Smooth muscle cell of the brain vasculature (primary cell): ENCODE measurements around the gene BTBD17.

Source experiments
- DNase-seq: peaks from one replicate; pipeline ENCODE4 v3.0.0-alpha.2; 2012; ENCODE audit warnings: low read depth, low spot score

Gene BTBD17

DNA sequence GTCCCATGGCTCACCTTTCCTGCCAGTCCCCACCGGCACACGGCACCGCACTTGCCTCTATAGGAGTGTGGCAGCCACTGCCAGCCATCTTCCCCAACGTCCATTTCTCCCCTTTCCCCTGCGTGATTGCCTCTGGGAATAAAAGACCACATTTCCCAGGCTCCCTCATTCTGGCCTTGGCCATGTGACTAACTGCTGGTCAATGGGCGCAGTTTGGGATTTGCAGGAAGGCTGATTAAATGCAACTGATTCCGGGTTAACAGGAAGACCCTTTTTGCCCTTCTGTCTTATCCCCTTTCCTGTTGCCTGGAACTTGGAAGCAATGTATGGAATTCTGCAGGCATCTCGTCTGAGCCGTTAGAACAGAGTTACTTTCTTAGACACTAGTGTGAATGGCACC, 3.0 kb downstream of the BTBD17 start:
- DNase-seq, result no peak

DNA sequence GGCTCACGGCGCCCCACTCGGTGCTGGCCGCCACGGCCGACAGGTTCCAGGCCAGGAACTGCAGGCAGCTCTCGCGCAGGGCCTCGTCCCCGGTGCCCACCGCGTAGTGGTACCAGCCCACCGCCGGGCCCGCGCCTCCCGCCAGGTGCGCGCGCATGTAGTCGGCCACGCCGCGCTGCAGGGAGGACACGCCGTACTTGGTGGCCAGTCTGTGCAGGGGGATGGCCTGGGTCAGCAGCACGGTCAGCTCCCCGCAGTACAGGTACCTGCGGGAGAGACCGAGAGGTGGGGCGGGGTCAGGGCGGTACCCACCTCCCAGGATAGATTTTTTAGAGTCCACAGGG, 4.2 kb downstream of the BTBD17 start:
- no peak for DNase-seq

DNA sequence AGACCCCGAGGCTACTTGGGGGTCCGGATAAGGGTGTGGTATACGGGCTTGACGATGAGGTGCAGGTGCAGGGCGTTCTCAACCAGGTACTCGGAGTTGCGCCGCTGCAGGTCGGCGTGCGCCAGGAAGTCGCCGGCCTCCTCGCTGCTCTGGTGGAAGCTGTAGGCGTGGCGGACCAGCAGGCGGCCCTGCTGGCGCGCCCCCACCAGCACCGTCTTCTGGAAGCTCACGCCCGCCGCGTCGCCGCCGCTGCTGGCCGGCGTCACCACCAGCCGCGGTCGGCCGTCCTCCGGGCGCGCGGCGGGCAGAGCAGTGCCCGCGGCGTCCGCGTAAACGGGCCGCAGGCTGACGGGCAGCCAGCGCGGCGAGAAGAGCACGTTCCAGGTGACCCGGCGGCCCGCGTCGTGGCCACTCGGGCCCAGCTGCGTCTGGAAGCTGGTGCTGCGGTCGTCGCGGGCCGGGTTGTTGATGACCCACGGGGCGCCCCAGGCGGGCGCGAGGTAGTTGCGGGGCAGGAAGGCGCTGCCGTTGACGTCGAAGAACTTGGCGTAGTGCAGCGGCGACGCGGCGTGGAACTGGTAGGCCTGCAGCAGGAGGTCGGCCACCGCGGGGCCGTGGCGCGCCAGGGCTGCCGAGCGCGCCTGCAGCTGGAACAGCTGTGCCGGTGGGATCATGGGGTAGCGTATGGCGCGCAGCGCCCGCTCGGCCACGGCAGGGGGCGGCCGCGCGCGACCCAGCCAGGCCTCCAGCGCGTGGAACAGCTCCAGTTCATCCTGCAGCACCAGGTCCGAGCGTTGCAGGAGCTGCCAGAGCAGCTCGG, 4.8 kb downstream of the BTBD17 start:
- no peak for DNase-seq

DNA sequence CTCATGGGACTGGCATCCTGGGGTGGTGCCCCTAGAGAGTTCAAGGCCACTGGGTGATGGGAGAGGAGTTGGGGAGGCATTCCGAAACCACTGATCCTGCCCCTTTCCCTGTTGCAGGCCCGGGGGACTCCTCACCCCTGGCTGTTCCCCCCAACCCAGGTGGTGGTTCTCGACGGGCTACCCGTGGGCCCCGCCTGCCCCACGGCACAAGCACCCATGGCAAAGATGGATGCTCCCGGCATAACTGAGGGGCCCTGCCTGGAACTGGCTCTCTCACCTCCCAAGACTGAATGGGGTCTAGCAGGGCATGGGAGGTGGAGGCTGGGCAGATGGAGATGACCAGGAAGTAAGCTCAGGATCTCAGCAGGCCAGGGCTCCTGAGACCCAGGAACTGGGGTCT, 6.6 kb downstream of the BTBD17 start:
- no peak for DNase-seq

DNA sequence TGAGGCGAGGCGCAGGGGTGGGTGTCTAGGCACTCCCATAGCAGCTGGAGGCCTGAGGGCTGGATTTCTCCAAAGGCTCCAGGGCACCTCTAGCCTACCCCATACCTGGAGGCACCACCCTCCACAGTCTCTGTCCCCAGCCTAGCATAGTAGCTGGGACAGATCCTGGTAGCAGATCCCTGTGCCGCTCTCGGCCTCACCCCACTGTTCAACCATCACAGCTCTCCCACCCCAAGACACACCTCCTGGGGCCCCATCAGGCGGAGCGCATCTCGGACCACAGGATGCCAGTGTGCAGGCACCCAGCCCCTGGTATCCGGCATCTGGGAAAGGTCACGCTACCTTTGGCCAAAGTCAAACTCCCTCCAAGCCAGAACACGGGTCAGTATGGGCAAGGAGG, 7.1 kb downstream of the BTBD17 start:
- no peak for DNase-seq

DNA sequence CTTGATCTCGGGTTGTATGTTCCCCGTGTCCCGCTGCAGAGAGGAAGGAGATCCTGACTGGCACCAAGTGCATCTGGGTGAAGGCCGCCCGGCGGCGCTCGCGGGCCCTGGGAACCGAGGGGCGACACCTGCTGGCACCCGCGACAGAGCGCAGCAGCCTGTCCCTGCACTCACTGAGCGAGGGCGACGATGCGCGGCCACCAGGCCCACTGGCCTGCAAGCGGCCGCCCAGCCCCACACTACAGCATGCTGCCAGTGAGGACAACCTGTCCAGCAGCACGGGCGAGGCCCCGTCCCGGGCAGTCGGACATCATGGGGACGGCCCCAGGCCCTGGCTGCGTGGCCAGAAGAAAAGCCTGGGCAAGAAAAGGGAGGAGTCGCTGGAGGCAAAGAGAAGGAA, 7.5 kb downstream of the BTBD17 start:
- DNase-seq, result no peak

DNA sequence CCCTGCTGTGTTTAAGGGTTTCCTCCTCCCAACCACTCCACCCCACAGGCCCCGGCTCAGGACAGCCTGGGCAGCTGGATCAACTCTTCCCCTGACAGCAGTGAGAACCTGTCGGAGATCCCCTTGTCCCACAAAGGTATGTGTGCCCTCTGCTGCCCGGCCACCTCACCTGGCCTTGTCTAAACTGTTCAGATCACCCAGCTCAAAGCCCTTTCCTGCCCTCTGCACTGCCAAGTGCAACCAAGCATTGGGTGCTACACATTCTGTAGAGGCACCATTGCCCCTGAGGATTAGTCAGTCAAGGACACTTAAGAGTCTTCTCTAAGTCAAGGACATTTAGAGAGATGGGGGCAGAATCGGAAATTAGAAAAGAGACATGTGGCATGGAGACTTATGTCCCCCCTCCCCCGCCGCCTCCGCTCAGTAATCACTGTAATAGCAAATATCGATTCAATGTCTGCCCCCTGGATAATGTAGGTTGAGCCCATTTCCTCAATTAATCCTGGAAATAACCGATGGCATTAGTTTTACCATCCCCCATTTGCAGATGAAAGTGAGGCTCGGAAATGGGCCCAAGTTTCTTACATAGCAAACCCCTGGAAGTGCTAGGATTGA, 8.1 kb downstream of the BTBD17 start:
- no peak for DNase-seq

DNA sequence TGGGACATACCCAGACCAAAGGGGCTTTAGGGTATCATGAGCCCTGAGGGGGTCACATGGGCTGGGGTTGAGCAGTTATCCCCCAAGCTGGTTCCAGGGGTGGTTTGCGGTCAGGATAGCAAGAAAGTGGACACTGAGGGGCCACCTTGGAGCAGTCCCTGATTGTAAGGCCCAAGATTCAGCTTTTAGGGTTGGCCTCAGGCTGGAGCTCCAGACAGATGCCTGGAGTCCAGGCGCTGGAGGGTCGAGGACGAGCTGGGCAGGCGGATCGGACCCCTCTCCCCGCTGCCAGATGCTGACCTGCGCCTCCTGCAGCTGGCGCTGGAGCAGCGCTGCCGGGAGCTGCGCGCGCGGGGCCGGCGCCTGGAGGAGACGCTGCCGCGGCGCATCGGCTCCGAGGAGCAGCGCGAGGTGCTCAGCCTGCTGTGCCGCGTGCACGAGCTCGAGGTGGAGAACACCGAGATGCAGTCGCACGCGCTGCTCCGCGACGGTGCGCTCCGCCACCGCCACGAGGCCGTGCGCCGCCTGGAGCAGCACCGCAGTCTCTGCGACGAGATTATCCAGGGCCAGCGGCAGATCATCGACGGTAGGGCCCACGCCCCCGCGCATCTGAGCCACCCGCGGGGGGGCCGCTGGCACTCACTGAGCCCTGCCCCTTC, 10.0 kb downstream of the BTBD17 start:
- DNase-seq, result no peak

DNA sequence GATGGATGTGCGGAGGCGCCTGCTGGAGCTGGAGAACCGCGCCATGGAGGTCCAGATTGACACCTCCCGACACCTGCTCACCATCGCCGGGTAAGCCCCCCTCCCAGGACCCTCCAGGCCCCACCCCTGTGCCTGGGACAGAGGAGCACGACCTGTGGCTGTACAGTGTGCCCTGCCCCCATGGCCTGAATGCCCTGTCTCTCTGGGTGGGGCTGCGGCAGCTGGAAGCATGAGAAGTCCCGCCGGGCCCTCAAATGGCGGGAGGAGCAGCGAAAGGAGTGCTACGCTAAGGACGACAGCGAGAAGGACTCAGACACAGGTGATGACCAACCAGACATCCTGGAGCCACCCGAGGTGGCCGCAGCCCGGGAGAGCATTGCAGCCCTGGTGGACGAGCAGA, 11.2 kb downstream of the BTBD17 start:
- DNase-seq, result no peak

DNA sequence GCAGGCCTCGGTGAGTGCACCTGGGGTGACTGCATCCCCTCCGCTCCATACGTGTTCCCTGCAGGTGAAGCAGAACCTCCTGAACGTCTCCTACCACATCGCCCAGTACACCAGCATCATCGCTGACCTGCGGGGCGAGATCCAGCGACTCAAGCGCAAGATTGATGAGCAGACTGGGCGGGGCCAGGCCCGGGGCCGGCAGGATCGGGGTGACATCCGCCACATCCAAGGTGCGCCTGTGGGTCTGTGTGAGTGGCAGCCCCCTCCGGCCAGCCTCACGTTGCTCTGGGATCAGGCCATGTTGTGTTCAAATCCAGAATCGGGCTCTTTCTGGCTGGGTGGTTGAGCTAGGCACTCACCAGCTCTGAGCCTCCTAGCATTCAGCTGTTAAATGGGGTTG, 12.5 kb downstream of the BTBD17 start:
- DNase-seq, result no peak

DNA sequence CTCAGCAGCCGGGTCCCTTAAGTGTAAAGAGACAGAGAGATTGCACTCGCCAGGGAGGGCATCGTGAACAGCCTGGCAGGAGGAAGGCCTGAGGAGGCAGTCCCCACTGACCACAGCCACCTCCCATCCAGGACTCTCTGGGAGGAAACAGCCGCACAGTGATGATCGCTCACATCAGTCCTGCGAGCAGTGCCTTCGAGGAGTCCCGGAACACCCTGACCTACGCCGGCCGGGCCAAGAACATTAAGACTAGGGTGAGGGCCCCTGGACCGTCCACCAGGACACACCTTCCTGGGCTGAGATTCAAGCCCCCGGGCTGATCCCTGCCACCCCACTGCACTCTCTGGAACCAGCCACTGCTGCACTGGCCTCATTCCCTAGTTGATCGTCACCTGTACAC, 14.0 kb downstream of the BTBD17 start:
- no peak for DNase-seq

DNA sequence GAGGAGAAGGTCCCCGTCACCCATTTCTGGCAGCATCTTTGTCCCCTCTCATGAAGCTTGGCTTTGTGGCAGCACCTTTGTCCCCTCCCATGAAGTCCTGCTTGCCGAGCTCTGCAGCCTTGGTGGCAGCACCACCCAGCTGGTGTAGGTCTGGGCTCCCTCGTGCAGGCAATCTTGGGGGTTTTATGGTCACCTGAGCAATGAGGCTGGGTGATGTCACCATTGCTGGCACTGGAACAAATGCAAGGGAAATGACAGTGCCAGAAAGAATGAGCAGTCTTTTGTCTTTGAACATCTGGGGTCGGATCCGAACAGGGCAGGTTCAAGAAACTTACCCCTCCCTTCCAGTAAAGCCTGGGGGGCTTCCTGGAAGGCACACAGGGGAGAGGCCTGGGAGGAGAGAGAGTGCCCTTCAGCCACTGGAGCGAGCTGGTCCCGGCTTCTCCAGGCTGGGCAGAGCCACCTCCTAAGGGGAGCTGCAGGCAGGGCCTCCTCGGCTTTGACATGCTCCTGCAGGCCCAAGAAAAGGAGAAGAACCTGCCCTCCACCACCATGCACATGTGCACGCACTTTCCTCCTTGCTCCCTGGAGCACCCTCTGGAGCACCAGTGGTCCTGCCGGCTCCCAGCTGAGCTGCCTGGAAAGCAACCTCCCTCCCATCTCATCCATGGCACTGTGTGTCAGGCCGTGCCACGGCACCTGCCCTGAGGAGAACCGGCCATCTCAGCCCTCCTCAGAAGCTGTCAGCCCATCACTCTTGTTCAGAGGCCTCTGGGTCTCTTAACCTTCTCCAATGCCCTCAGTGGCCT, 16.0 kb downstream of the BTBD17 start:
- no peak for DNase-seq

DNA sequence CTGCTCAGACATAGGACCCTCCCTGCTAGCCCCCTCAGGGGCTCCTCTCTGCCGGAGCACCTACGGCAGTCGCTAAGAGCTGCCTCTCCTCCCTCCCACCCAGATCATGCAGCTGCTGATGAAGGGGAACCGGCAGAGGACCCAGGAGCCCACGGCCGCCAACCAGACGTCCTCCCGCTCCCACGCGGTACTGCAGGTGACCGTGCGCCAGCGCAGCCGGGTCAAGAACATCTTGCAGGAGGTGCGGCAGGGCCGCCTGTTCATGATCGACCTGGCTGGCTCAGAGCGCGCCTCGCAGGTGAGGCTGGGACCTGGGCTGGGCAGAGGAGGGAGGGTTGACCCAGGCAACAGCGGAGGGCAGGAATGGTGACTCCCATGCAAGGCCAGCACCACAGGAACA, 17.0 kb downstream of the BTBD17 start:
- no peak for DNase-seq

DNA sequence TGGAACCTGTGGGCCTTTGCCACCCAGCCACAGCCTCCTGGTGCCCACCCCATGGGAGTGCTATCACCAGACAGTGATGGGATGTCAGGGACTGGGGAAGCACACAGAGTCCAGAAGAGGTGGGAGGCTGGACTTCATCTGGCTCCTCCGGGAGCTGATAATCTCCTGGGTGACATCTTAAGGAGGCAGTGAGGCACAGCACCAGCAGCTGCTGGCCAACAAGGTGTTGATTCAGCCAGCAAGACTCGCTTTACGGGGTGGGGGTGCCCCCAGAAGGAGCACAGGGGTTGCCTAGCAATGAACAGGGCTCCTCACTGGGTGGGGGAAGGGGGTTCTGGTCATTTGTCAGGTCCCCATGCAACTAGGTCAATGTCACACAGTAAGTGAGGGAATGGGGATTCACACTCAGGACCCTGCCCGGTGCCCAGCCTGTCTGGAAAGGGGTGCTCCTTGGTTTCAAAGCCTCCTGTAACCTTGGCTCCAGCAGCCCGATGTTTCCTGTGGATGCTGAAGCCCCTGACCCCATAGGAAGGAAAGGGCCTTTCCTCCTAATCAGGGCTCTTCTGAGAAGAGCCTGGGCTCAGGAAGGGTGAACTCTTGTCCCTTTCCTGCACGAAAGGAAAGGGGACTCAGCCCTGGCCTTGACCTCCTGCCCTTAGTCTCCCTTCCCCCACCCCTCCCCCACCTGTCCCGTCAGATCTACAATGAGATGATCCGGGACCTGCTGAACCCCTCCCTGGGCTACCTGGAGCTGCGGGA, 18.0 kb downstream of the BTBD17 start:
- DNase-seq, result no peak

DNA sequence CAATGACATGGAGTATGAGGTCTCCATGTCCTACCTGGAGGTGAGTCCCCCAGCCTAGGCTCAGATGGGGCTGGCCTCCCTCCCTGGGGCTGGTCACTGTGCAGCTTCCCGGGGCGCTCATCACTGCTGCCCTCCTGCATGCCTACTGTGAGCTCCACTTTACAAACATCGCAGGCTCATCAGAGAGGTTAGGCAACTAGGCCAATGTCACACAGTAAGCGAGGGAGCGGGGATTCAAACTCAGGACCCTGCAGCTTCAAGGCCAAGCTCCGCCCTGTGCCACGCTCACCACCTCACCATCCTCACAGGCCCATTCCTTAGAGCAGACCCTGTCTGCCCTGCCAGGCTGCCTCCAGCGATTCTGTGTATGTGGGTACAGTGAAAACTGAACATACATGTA, 18.5 kb downstream of the BTBD17 start:
- no peak for DNase-seq

DNA sequence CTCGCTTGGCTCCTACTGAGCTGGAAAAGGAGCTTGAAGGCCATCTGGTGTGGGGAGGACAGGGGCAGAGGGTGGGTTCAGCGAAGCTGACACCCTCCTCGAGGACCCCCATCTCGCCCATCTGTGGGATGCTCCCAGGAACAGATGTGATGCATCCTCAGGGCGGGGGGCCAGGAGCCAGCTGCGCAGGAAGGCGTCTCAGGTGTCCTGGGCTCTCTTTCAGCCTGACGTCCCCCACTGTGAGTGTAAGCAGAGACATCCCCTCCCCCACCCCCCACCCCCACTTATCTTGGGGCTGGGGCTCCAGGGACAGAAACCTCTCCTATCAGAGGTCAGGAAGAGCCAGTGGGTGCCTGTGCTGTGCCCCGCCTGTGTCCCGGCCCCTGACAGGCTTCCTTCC, 19.4 kb downstream of the BTBD17 start:
- no peak for DNase-seq

DNA sequence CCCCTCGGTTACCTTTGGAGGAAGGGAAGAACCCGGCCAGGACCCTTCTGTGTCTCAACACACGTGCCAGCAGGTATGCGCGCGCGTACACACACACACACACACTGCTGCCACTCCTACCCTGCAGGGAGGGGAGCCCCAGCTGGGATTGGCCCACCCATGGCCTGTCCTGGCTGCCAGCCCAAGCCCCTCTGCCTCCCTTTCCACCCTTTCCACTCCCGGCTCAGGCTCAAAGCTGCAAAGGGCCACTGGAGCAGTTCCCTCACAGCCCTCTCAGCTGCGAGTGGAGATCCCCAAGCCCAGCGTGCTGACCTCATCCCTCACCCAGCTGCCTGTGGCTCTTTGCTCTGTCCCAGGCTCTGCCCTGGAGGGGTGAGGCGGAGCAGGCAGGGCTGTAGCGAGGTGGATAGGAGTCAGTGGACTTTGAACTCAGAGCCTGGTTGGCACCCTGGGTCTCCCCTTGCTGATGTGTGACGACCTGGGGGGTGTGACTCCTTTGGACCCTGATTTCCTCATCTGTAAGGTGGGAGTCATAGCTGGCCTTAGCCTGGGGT, 21.1 kb downstream of the BTBD17 start:
- no peak for DNase-seq

DNA sequence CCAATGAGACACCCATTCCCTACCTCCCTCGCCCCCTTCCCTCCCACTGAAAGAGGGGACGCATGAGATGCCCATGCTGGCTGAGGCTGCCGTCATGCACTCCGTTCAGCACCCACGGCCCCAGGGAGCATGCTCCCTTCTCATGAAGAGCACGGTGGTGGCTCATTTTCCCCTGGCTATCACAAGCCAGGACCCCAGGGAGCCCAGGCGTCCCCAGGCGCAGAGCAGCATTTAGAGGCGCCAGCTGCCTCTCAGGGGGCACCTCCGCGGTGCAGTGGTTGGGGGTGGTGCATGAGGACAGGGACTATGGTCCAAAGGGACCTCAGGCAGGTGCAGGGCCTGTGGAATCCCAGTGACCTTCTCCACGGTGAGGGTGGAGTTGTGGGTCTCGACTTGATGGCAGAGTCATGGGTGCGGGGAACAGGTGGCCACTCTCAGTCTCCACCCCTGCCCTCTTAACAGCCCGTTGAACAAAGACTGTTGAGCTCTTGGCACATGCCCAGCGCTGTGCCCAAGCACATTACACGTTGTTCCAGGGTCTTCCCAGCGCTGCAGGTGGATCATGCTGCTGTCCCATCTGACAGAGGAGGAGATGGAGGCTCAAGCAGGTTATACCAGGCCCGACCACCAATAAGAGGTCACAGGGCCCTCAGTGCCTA, 22.0 kb downstream of the BTBD17 start:
- DNase-seq, result no peak

DNA sequence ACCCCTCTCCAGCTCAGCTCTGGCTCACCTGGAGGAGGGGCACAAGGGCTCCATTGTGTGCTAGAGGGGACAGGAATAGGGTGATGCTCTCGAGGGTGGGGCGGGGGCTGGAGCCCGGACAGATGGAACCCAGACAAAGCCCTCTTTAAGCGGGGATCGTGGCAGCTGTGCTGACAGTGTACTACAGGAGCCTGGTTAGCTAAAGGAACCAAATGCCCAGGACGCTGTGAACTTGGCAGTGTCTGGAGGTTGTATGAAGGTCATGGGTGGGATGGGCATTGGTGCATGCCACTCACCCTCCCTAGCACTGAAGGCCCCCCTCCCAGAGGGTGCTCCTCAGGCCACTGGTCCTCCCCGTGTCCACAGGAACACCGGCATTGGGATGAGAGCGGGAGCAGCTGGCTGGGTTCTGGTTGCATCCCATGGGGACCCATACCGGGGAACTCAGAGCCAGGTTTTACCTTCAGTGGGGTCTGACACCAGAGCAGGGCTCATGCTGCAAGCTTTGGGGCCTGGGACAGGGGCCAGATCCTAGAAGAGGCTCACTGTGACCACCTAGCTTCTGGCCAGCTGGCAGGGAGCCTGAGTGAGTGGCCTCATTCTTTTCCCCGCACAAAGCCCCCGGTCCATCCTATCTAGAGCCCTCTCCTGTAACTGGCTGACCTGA, 23.7 kb downstream of the BTBD17 start:
- DNase-seq, result no peak

DNA sequence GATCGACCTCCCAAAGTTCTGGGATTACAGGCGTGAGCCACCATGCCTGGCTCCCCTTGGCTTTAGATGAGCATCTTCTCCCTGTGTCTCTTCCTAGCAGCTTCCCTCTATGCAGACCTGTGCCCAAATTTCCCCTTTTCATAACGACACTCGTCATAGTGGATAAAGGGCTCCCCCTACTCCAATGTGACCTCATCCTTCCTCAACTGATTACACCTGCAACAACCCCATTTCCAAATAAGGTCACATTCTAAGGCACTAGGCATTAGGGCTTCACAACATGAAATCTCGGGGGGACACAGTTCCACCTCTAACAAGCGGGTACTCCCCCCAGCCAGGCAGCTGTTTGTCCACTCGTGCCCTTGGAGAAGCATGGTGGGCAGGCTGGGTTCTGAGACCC, 25.4 kb downstream of the BTBD17 start:
- DNase-seq, result no peak
